Glomerular endothelial cell (primary cell): ENCODE data around the gene LUC7L2. TPM values are rescaled to one million over a fixed set of nuclear protein-coding genes. Genes with fewer than 3 reads are reported as not detected.
"Not testable (repeated sequence)": the region's sequence is repeated elsewhere in the genome, so short reads cannot be mapped to it uniquely, and the experiment has no call there.

Source experiments
- DNase-seq: peaks from one replicate; pipeline ENCODE4 v3.0.0-alpha.2; 2011; ENCODE audit warnings: low read depth, low spot score; ENCODE audit errors: extremely low read depth
- total RNA-seq: library from RNA; depleted of rRNA; stranded (reverse); fragments of >200 nt; gene quantifications from 2 replicates; pipeline ENCODE4 v1.2.3, GENCODE V29; 2015

The LUC7L2 gene
- total RNA-seq, 1 donor from 2014 or later: 51.2 TPM

GRCh38 chr7:139394540-139394939, 34.8 kb downstream of the LUC7L2 start:
- DNase-seq: no peak

GRCh38 chr7:139396323-139396951, 36.7 kb downstream of the LUC7L2 start:
- no peak for DNase-seq

GRCh38 chr7:139397192-139397591, 37.5 kb downstream of the LUC7L2 start:
- DNase-seq: no peak

GRCh38 chr7:139403601-139404000, 43.9 kb downstream of the LUC7L2 start:
- no peak for DNase-seq

GRCh38 chr7:139407555-139407954, 47.9 kb downstream of the LUC7L2 start:
- no peak for DNase-seq

- DNase-seq: not testable (repeated sequence)
Measured at GRCh38 chr7:139414743-139415402, 55.2 kb downstream of the LUC7L2 start.

- DNase-seq: no peak
Measured at GRCh38 chr7:139416405-139416804, 56.7 kb downstream of the LUC7L2 start.

GRCh38 chr7:139417478-139417877, 57.8 kb downstream of the LUC7L2 start:
- no peak for DNase-seq

GRCh38 chr7:139421123-139421522, 61.4 kb downstream of the LUC7L2 start:
- no peak for DNase-seq

GRCh38 chr7:139422126-139422525, 62.4 kb downstream of the LUC7L2 start:
- no peak for DNase-seq

GRCh38 chr7:139423091-139423490, 63.4 kb downstream of the LUC7L2 start:
- DNase-seq: no peak

GRCh38 chr7:139424004-139424403, 64.3 kb downstream of the LUC7L2 start:
- no peak for DNase-seq

- DNase-seq: not testable (repeated sequence)
Measured at GRCh38 chr7:139425701-139426100, 66.0 kb downstream of the LUC7L2 start.

GRCh38 chr7:139426258-139427028, 66.7 kb downstream of the LUC7L2 start:
- DNase-seq: no peak

- no peak for DNase-seq
Measured at GRCh38 chr7:139427029-139427420, 67.3 kb downstream of the LUC7L2 start.

- DNase-seq: no peak
Measured at GRCh38 chr7:139427788-139428187, 68.1 kb downstream of the LUC7L2 start.

- not testable (repeated sequence) for DNase-seq
Measured at GRCh38 chr7:139429735-139430134, 70.0 kb downstream of the LUC7L2 start.

GRCh38 chr7:139430443-139430842, 70.7 kb downstream of the LUC7L2 start:
- no peak for DNase-seq

GRCh38 chr7:139431010-139431409, 71.3 kb downstream of the LUC7L2 start:
- DNase-seq: no peak

- DNase-seq: no peak
Measured at GRCh38 chr7:139431459-139431858, 71.8 kb downstream of the LUC7L2 start.

GRCh38 chr7:139436806-139437205, 77.1 kb downstream of the LUC7L2 start:
- no peak for DNase-seq

GRCh38 chr7:139439375-139439774, 79.7 kb downstream of the LUC7L2 start:
- no peak for DNase-seq
